K562 (cell line): ENCODE data around the gene G2E3. TPM values are rescaled to one million over a fixed set of nuclear protein-coding genes. Genes with fewer than 3 reads are reported as not detected.
A peak's percentile ranks its signal among the peaks of the same experiment; 100 is the strongest.

Source experiments
- ATAC-seq: fragments of 200-7000 bp; cut with Tn5 transposase; 3 replicates; pipeline ENCODE4 v1.9.1; 2020; ENCODE audit warnings: moderate library complexity
- BruUV-seq: library from RNA; stranded (reverse); fragments of 400-500 nt; replicated peaks from 2 replicates; lab custom pipeline; 2021; lab: Mats Ljungman, UMichigan
- CTCF ChIA-PET: fragments of 300-600 bp; formaldehyde crosslinking; extraction: SDS; loops from one replicate; lab custom pipeline; 2021; ENCODE audit warnings: low intra/inter-chr PET ratio; lab: Yijun Ruan, JAX
- POLR2A ChIA-PET: fragments of 300-600, 350-650 bp; sonication (Branson Sonifier 250); formaldehyde crosslinking; extraction: SDS; loops from one replicate; lab custom pipeline; 2021; ENCODE audit warnings: antibody characterized with exemption, inconsistent platforms; lab: Yijun Ruan, JAX
- DNase-seq, 4 experiments: peaks; one replicate each; pipeline versions ENCODE4 v3.0.0 to v3.0.0-alpha.2; 2011 to 2018; ENCODE audit warnings: low spot score in 3 of 4, mixed read lengths in 3 of 4; ENCODE audit errors: extremely low read depth in 1 of 4
- FAIRE-seq: peaks from 2 replicates; lab custom pipeline; 2011; peaks lifted over from hg19 to GRCh38; lab: Jason Lieb, UNC
- H2AFZ ChIP-seq: 2 replicates; pipeline ENCODE4 v1.6.0; 2011; ENCODE audit warnings: low read depth, low read length, control low read depth, inconsistent platforms
- H3K27ac ChIP-seq: fragments of 200-600 bp; 3 replicates; pipeline ENCODE4 v1.8.0; 2011; ENCODE audit warnings: low read depth, mild to moderate bottlenecking, control low read depth, inconsistent platforms, low read length, moderate library complexity, mixed read lengths; ENCODE audit errors: extremely low read depth
- H3K27me3 ChIP-seq, 2 experiments: fragments of 300-600 bp in 1 of 2; 2 replicates in 1 of 2; 3 replicates in 1 of 2; pipeline versions ENCODE4 v1.6.0 to v1.8.0; 2011; ENCODE audit warnings: inconsistent platforms in 2 of 2, low read length in 2 of 2, mild to moderate bottlenecking in 1 of 2, mixed read lengths in 1 of 2, moderate library complexity in 1 of 2; ENCODE audit not compliant: control insufficient read depth in 2 of 2, insufficient read depth in 2 of 2
- H3K36me3 ChIP-seq: fragments of 300-600 bp; 3 replicates; pipeline ENCODE4 v1.8.0; 2011; ENCODE audit warnings: mild to moderate bottlenecking, low read length, inconsistent platforms; ENCODE audit not compliant: control insufficient read depth, insufficient read depth
- H3K4me1 ChIP-seq, 2 experiments: fragments of 200-600 bp in 1 of 2; replicated peaks in 1 of 2; 2 replicates in 1 of 2; 3 replicates in 1 of 2; pipeline versions ENCODE4 v1.5.1 to v1.8.0; 2011; ENCODE audit warnings: inconsistent platforms in 2 of 2, low read length in 2 of 2, mild to moderate bottlenecking in 1 of 2, mixed read lengths in 1 of 2, moderate library complexity in 1 of 2; ENCODE audit not compliant: control insufficient read depth in 2 of 2, insufficient read depth in 2 of 2
- H3K4me2 ChIP-seq: 2 replicates; pipeline ENCODE4 v1.6.1; 2011; ENCODE audit warnings: low read length, control low read depth, inconsistent platforms, mixed read lengths; ENCODE audit not compliant: insufficient read depth
- H3K4me3 ChIP-seq: fragments of 200-600 bp; sonication (generic), shearing (Covaris generic); 2 replicates; pipeline ENCODE4 v1.5.1; 2016; ENCODE audit warnings: control low read depth, inconsistent platforms
- H3K79me2 ChIP-seq: fragments of 200-600 bp; 3 replicates; pipeline ENCODE4 v1.8.0; 2011; ENCODE audit warnings: low read length, inconsistent platforms; ENCODE audit not compliant: control insufficient read depth, insufficient read depth
- H3K9ac ChIP-seq, 2 experiments: 2 replicates each; pipeline versions ENCODE4 v1.6.0 to v1.6.1; 2011; ENCODE audit warnings: low read depth in 2 of 2, low read length in 2 of 2, control low read depth in 1 of 2, inconsistent platforms in 1 of 2, mild to moderate bottlenecking in 1 of 2, mixed read lengths in 1 of 2; ENCODE audit not compliant: insufficient read depth in 1 of 2
- H3K9me1 ChIP-seq: one replicate; pipeline ENCODE4 v1.6.0; 2011; ENCODE audit warnings: inconsistent platforms, mild to moderate bottlenecking, low read length, moderate library complexity; ENCODE audit not compliant: control insufficient read depth, insufficient read depth
- H3K9me3 ChIP-seq: replicated peaks from 2 replicates; pipeline ENCODE4 v1.5.1; 2011; ENCODE audit warnings: low read depth, low read length, inconsistent platforms; ENCODE audit not compliant: control insufficient read depth, insufficient read depth
- H4K20me1 ChIP-seq: replicated peaks from 2 replicates; pipeline ENCODE4 v1.6.1; 2011; ENCODE audit warnings: low read length, inconsistent platforms, mixed read lengths; ENCODE audit not compliant: control insufficient read depth, insufficient read depth
- FOXJ2 ChIP-seq: fragments of 200-800 bp; sonication (Bioruptor generic); IDR thresholded peaks from 2 replicates; pipeline ENCODE4 v1.6.1; 2016; ENCODE audit warnings: missing genetic modification characterization, missing compliant biosample characterization
- TSHZ1 ChIP-seq: fragments of 250-450 bp; sonication (Bioruptor Pico); IDR thresholded peaks from 2 replicates; pipeline ENCODE4 v1.4.0; 2020; ENCODE audit warnings: mild to moderate bottlenecking, moderate library complexity
- WGBS: fragments of 100-300 bp; shearing (Covaris generic); methylation state at CpG from one replicate; pipeline ENCODE4 v1.1.6; 2016; ENCODE audit warnings: low coverage, mixed read lengths; ENCODE audit not compliant: insufficient coverage; ENCODE audit errors: missing lambda C conversion rate; 5-methylcytosine and 5-hydroxymethylcytosine counted together
- in situ Hi-C: fragments of 300-500 bp; cut with MboI; formaldehyde crosslinking; loops from 4 replicates; pipeline ENCODE4 v1.15.0; 2018; ENCODE audit warnings: inconsistent platforms, mixed read lengths
- intact Hi-C: fragments of 100-400 bp; cut with micrococcal nuclease; formaldehyde crosslinking; loops from 2 replicates; pipeline ENCODE4 v1.14.2; 2022
- polyA plus RNA-seq, 8 experiments: library from polyadenylated mRNA; depleted of rRNA in 4 of 8; stranded (reverse) in 5 of 8; unstranded in 3 of 8; fragments of >200 nt; fragmentation: Nextera tagmentation in 2 of 8; fragmentation: Illumina TruSeq in 1 of 8; extraction: Ambion mirVana in 2 of 8; extraction: Trizol in 1 of 8; gene quantifications; 2 replicates each; pipeline versions ENCODE4 v1.2.1 to v1.2.3, GENCODE V29; 2011 to 2014; ENCODE audit warnings: inconsistent platforms in 1 of 8, missing spikeins in 1 of 8
- total RNA-seq, 7 experiments: library from RNA; depleted of rRNA in 6 of 7; stranded (reverse); fragments of >200 nt in 6 of 7; fragmentation: Illumina TruSeq in 2 of 7; extraction: Trizol in 2 of 7; gene quantifications; 2 replicates each; pipeline versions ENCODE4 v1.2.1 to v1.2.3, GENCODE V29; 2011 to 2021; ENCODE audit warnings: low replicate concordance in 1 of 7

Gene G2E3
- total and polyA plus RNA-seq, 9 of the 15 experiments (the other 6 are each of a cell fraction or from before 2014, with no cell fraction given): 9.8 to 53.5 (median 24.7) TPM

- H3K9me3 ChIP-seq: no peaks in the 10 kb centered on the region
- ATAC-seq (no peak), DNase-seq (no peak), FAIRE-seq (no peak)
- H3K9ac ChIP-seq: no peak overlapping the region; a peak in 1 of 4 replicates
- intact Hi-C loops: no loop called here
- H3K36me3 ChIP-seq: 0 out of 3 replicates have a peak, but pooled peaks cover 2% of the 10 kb centered on the region
- in situ Hi-C loops: no loop called here
- peaks cover 99% of the 10 kb centered on the region for H3K79me2 ChIP-seq
- no TSS peak for BruUV-seq
- POLR2A ChIA-PET: interaction anchor here (0.8 kb wide), 1 partner anchor 16 kb away, joined by 3 read pairs; no protein-coding TSS in a partner anchor
- 64% methylated on average over 4 of the region's 5 CpGs for WGBS
- H3K4me2 ChIP-seq: no peak overlapping the region
- no peak overlapping the region for H3K4me3 ChIP-seq
- CTCF ChIA-PET: no interaction called here
- H4K20me1 ChIP-seq: peaks cover 16% of the 10 kb centered on the region; the same call in 1 of the 2 replicates
- TF ChIP-seq TSHZ1 (CRISPR knock-in tag) (no peak), FOXJ2 (0 out of 2 replicates have a peak, but pooled peaks have one; percentile 25)
- H2AFZ ChIP-seq: no peak overlapping the region
- peaks cover 3% of the 10 kb centered on the region for H3K9me1 ChIP-seq
- no peak overlapping the region for H3K27ac ChIP-seq
- no peaks in the 10 kb centered on the region for H3K27me3 ChIP-seq
- H3K4me1 ChIP-seq: peaks cover 0 to 8% of the 10 kb centered on the region in 2 experiments; a peak in 3 of 5 replicates
These were observed 14.4 kb downstream of the G2E3 start for GRCh38 chr14:30573226-30573814.
